GM18502 (cell line): ENCODE measurements around the gene PSAT1.

Source experiments
- ATAC-seq: cut with Tn5 transposase; IDR thresholded peaks from one replicate; pipeline ENCODE4 v1.9.1; 2021; ENCODE audit warnings: mild to moderate bottlenecking; ENCODE audit not compliant: unreplicated experiment, poor library complexity

PSAT1 gene

GRCh38 chr9:78358329-78359051 lies 61.6 kb downstream of the PSAT1 start:
- ATAC-seq, result no peak

- no peak for ATAC-seq
Observed at GRCh38 chr9:78363221-78363620, 66.3 kb downstream of the PSAT1 start.

- no peak for ATAC-seq
Observed at GRCh38 chr9:78365748-78366697, 69.1 kb downstream of the PSAT1 start.

- no peak for ATAC-seq
Observed at GRCh38 chr9:78366827-78367226, 69.9 kb downstream of the PSAT1 start.

- no peak for ATAC-seq
Observed at GRCh38 chr9:78368236-78368635, 71.3 kb downstream of the PSAT1 start.

- ATAC-seq, result peak; percentile 74
Observed at GRCh38 chr9:78369639-78370219, 72.8 kb downstream of the PSAT1 start.

- ATAC-seq, result no peak
Observed at GRCh38 chr9:78370991-78371390, 74.1 kb downstream of the PSAT1 start.

- ATAC-seq, result no peak
Observed at GRCh38 chr9:78371981-78372380, 75.1 kb downstream of the PSAT1 start.
